HG03565 (cell line): ENCODE results near the gene TBC1D8.

Experiments
- ATAC-seq: cut with Tn5 transposase; IDR thresholded peaks from one replicate; pipeline ENCODE4 v1.9.1; 2021; ENCODE audit warnings: mild to moderate bottlenecking, moderate library complexity; ENCODE audit not compliant: unreplicated experiment

Gene TBC1D8

DNA sequence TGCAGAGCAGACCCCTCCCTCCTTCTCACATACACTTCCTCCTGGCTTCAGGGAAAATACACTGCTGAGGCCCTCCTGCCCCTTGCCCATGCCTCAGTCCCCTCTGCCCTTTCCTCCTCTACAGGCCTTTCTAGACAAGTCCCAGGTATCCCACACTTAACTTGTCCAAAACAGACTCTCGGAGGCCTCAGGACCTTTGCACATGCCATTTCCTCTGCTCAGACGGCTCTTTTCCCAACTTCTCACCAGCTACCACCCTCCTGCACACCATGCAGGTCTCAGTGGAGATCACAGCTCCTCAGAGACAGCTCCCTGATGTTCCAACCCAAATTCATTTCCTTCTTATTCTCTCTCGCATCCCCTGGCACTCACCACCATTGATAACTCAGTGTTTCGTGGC lies 11.7 kb downstream of the TBC1D8 start:
- no peak for ATAC-seq

GRCh38 chr2:101135412-101136296 lies 15.5 kb downstream of the TBC1D8 start:
- no peak for ATAC-seq

GRCh38 chr2:101133492-101134100 lies 17.6 kb downstream of the TBC1D8 start:
- no peak for ATAC-seq

- no peak for ATAC-seq
These were observed 19.0 kb downstream of the TBC1D8 start for GRCh38 chr2:101132202-101132601.

- no peak for ATAC-seq
These were observed 21.1 kb downstream of the TBC1D8 start for GRCh38 chr2:101130081-101130480.

DNA sequence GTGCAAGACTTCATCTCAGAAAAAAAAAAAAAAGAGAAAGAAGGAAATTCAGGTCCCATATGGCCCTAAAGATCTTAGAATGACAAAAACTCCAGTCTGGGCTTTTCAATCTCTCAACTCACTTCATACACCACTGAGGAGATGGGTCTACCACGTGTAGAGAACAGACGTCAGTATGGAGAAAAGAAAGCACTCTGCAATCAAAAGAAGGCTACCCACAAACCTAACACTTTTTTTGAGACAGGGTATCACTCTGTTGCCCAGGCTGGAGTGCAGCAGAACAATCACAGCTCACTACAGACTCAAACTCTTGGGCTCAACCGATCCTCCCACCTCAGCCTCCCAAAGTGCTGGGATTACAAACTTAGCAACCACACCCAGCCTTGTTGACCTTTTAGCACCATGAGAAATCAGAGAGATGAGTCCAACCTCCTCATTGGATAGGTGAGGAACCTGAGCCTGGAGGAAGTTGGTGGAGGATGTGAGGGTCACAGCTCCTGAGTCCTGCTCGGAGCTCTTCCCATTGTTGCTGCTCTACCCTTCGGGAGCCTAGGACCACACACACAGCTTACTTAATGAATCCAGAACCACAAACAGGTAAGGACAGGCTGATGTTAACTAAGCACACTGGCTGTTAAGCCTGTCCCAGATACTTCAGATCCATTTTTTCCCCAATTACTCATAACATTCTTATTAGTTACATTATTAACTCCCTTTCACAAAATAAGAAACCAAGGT lies 23.7 kb downstream of the TBC1D8 start:
- no peak for ATAC-seq

- no peak for ATAC-seq
These were observed 25.4 kb downstream of the TBC1D8 start for GRCh38 chr2:101125808-101126207.

DNA sequence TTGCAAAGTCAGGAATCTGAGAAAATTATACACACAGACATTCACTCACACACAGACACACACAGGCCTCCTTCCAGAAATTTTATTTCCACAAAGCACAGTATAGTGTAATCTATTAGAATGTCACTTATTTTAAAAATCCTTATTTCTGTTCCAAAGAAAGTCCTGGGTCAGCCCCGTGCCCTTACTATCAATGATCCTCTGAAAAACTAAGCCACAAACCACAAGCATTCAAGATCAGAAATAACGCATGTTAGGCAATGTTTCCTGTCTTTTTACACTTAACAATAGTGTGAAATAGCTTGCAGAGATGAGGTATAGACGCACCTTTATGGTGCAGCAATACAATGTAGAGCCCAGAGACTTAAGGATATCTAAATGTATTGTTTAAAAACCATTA lies 25.8 kb downstream of the TBC1D8 start:
- ATAC-seq: no peak

DNA sequence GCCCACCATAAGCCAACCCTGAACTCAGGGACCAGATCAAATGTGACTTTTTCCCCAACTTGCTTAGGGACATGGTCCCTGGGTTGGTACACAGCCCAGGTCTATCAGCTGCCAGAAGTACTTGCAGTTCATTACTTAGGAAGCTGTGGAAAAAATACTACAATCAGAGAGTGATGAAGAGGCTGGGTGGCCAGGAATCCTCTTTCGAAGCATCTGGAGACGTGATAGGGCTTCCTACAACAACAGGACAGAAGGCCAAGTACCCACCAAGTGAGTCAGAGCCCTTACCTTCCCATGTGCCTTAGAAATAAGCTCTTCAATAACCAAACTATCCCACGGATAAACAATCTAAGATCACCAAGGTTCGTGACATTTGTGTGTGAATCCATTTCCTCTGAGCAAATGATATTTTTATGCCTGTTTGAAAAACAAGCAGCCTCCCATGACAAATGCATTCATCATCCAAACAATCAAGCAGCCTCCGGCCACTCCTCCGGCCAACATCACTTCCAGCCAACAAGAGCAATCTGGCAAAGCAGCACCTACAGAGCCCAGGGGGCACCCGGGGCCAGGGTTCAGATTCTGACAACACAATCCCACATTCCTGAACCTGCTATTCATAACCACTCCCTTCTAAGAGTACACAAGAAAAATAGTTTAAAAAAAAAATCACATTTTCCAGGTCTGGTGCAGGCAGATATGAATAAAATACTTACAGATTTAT lies 26.4 kb downstream of the TBC1D8 start:
- ATAC-seq: no peak

DNA sequence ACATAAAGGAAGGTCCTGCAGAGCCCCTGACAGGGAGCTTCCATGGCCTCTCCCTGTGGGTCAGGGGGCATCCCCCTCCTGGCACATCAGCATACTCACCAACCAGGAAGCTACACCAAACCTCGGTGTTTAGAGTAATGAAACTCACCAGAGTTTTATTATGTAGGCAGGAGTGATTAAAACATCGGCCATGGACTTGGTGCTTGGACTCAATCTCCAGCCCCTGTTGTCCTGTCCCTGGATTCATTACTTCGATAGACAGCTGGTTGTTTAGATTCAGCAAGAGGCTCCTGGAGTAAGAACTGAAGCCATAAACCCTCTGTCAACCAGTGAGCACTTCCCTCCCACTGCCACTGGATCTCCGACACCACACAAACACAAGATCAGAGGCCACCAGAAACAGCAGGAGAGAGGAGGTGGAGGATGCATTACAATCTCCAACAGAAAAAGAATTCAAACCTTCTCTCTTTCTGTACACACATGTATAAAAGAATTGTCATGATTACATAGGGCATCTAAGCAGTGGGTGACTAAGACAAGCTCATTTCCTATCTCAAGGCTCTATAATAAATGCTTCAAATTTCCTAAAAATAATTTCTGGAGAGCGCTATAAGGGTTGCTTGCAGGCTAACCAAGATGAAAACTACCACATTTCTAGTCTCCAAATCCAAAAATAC lies 27.2 kb downstream of the TBC1D8 start:
- ATAC-seq: no peak

DNA sequence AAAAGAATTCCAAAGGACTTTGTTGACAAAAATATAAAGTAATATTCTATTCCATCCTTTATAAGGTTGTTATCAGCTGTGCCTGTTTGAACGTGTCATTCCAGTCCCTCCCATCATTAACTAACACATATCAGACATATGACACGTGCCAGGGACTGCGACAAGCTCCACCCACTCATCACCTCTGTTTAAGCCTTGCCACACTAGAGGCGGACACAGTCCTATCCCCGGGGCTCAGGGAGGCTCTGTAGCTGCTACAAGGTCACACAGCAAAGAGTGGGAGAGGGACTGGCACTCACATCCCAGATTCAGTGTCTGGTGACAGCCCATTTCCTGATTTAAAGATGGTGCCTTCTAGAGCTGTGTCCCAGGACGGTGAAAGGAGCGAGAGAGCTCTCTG lies 30.0 kb downstream of the TBC1D8 start:
- no peak for ATAC-seq

GRCh38 chr2:101120124-101120996 lies 30.8 kb downstream of the TBC1D8 start:
- no peak for ATAC-seq

GRCh38 chr2:101119431-101119830 lies 31.8 kb downstream of the TBC1D8 start:
- ATAC-seq: no peak

- ATAC-seq: no peak
These were observed 34.2 kb downstream of the TBC1D8 start for GRCh38 chr2:101116841-101117552.

DNA sequence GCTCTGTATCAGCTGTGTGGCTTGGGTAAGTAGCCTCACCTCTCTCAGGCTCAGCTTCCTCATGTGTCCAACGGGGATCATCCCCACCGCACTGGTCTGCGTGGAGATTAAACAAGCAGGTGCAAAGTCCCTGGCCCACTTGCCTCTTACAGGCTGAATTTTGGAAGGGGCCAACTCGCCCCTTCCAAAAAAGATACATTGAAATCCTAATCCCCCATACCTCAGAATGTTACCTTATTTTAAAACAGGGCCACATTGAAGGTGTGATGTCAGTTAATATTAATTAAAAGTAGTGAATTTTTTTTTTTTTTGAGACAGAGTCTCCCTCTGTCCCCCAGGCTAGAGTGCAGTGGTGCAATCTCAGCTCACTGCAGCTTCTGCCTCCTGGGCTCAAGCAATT lies 34.8 kb downstream of the TBC1D8 start:
- ATAC-seq: no peak

- ATAC-seq: no peak
These were observed 35.5 kb downstream of the TBC1D8 start for GRCh38 chr2:101115664-101116063.

DNA sequence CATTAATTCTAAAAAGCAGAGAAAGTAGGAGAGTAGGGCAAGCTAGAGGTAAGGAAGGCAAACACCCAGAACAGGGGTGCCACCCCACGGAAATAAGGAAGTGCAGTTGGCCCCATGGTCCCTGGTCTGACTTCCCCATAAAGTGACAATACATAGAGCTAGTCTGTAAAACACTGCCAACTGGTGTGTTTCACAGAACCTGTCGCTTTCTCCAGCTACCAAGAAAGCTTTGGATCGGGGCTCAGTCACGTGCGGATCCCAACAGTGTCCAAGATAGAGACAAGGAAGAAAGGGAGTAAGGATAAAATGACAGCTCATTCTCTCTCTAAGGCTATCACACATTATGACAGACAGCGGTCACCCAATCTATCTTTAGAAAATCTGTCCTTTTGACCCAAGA lies 36.4 kb downstream of the TBC1D8 start:
- ATAC-seq: no peak

DNA sequence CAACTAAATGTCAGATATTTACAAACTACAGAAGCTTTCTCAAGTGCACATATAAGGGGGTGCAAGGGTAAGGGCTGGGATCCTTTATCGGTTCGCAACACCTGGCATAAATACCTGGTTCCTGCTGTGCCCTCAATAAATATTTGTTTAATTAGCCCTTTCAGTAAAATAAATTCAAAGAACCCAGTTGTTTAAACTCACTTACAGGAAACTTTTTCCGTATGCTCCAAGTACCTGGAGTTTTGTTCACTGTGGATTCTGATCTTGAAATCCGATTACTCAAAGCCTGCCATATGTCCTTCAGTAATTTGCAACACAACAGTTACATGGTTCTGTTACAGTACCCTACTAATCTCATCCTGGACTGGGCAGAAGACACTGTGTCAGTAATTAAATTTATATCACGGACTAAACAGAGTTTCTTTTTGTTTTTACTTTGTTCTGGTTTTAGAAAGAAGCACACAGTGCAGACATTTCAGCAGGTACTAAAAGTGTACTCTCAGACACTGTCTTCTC lies 36.9 kb downstream of the TBC1D8 start:
- ATAC-seq: no peak
